Upper lobe of left lung (tissue), 4 donors: ENCODE measurements around the gene TBC1D1.

Experiments
- POLR2A ChIP-seq, 4 donors: fragments of 450-650 bp; IDR thresholded peaks; one replicate each; pipeline ENCODE4 v1.5.1; 2016 to 2017; ENCODE audit warnings: antibody characterized with exemption in 4 of 4, mild to moderate bottlenecking in 2 of 4
- POLR2AphosphoS5 ChIP-seq, 2 donors: sonication (generic); formaldehyde crosslinking; IDR thresholded peaks; one replicate each; pipeline ENCODE4 v1.5.1; 2017; ENCODE audit warnings: antibody characterized with exemption in 2 of 2
- TF ChIP-seq, protein P1 (sequence below), 6 experiments: fragments of 450-650 bp in 4 of 6; fragments of 200-600 bp in 2 of 6; sonication (generic) in 2 of 6; IDR thresholded peaks; one replicate each; pipeline ENCODE4 v1.5.1; 2016 to 2019; ENCODE audit warnings: antibody characterized with exemption in 6 of 6

DNA sequence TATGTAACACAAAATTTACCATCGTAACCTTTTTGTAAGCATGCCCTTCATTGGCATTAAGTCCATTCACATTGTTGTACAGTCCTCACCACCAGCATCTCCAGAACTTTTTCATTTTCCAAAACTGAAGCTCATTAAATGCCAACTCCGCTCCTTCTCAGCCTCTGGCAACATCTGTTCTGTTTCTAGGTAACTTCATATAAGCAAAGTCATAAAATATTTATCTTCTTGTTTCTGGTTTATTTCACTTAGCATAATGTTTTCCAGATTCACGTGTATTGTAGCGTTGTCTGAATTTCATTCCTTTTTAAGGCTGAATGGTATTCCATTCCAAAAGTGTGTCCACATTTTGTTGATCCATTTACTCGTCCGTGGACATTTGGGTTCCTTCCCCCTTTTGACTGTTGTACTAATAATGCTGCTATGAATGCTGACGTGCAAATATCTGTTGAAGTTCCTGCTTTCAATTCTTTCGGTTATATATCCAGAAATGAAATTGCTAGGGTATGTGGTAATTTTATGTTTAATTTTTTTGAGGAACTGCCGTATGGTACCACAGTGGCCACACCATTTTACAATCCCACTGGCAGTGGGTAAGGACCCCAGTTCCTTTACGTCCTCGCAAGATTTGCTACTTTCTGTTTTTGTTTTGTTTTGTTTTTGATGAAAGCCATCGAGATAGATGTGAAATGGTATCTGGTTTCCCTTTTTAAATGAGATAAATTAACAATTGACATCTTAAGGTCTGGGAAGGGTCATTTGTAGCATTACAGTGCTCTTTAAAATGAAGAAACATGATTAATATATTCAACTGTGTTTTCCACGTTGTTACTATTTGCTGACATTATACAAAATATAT is 132.7 kb downstream of the TBC1D1 start:
- TF ChIP-seq, protein P1, sequence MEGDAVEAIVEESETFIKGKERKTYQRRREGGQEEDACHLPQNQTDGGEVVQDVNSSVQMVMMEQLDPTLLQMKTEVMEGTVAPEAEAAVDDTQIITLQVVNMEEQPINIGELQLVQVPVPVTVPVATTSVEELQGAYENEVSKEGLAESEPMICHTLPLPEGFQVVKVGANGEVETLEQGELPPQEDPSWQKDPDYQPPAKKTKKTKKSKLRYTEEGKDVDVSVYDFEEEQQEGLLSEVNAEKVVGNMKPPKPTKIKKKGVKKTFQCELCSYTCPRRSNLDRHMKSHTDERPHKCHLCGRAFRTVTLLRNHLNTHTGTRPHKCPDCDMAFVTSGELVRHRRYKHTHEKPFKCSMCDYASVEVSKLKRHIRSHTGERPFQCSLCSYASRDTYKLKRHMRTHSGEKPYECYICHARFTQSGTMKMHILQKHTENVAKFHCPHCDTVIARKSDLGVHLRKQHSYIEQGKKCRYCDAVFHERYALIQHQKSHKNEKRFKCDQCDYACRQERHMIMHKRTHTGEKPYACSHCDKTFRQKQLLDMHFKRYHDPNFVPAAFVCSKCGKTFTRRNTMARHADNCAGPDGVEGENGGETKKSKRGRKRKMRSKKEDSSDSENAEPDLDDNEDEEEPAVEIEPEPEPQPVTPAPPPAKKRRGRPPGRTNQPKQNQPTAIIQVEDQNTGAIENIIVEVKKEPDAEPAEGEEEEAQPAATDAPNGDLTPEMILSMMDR (IDR thresholded peaks at IDR 0.05): no peak
- no peak for TF ChIP-seq POLR2A (IDR thresholded peaks at IDR 0.05)
- no peak for TF ChIP-seq POLR2AphosphoS5 (IDR thresholded peaks at IDR 0.05)
